ENCODE results near the gene LYST.
A peak's percentile ranks its signal among the peaks of the same experiment; 100 is the strongest.
"Not testable (repeated sequence)": the region's sequence is repeated elsewhere in the genome, so short reads cannot be mapped to it uniquely, and the experiment has no call there.

LYST gene

GRCh38 chr1:235635938-235636662, 230.6 kb downstream of the LYST start:
- DNase-seq (ENCODE audit: low read depth, low spot score), result no peak

GRCh38 chr1:235632506-235633401, 234.0 kb downstream of the LYST start:
- no peak for DNase-seq (ENCODE audit: low read depth, low spot score)

GRCh38 chr1:235631816-235632215, 234.9 kb downstream of the LYST start:
- no peak for DNase-seq (ENCODE audit: low read depth, low spot score)

- no peak for DNase-seq (ENCODE audit: low read depth, low spot score)
Observed at GRCh38 chr1:235628316-235629005, 238.2 kb downstream of the LYST start.

GRCh38 chr1:235625831-235626230, 240.9 kb downstream of the LYST start:
- DNase-seq (ENCODE audit: low read depth, low spot score), result no peak

- no peak for DNase-seq (ENCODE audit: low read depth, low spot score)
Observed at GRCh38 chr1:235625340-235625739, 241.4 kb downstream of the LYST start.

GRCh38 chr1:235624721-235625333, 241.9 kb downstream of the LYST start:
- DNase-seq (ENCODE audit: low read depth, low spot score), result peak; percentile 92

- no peak for DNase-seq (ENCODE audit: low read depth, low spot score)
Observed at GRCh38 chr1:235622936-235623779, 243.5 kb downstream of the LYST start.

GRCh38 chr1:235619149-235619548, 247.6 kb downstream of the LYST start:
- DNase-seq (ENCODE audit: low read depth, low spot score), result not testable (repeated sequence)

- no peak for DNase-seq (ENCODE audit: low read depth, low spot score)
Observed at GRCh38 chr1:235617808-235618207, 248.9 kb downstream of the LYST start.

GRCh38 chr1:235617140-235617539, 249.6 kb downstream of the LYST start:
- no peak for DNase-seq (ENCODE audit: low read depth, low spot score)

- DNase-seq (ENCODE audit: low read depth, low spot score), result no peak
Observed at GRCh38 chr1:235614442-235614954, 252.2 kb downstream of the LYST start.

GRCh38 chr1:235613602-235614001, 253.1 kb downstream of the LYST start:
- DNase-seq (ENCODE audit: low read depth, low spot score), result no peak

GRCh38 chr1:235612761-235613160, 253.9 kb downstream of the LYST start:
- DNase-seq (ENCODE audit: low read depth, low spot score), result no peak
